Keratinocyte (primary cell): ENCODE measurements around the gene CIBAR2. TPM values are rescaled to one million over a fixed set of nuclear protein-coding genes. Genes with fewer than 3 reads are reported as not detected.

Experiments used
- DNase-seq: peaks from one replicate; pipeline ENCODE4 v3.0.0-alpha.2; 2011; ENCODE audit warnings: low read depth, missing footprints, low spot score
- FAIRE-seq: peaks from 2 replicates; lab custom pipeline; 2011; peaks lifted over from hg19 to GRCh38; lab: Jason Lieb, UNC
- H2AFZ ChIP-seq: 2 replicates; pipeline ENCODE4 v1.6.0; 2012; ENCODE audit warnings: low read length, control low read depth, inconsistent platforms; ENCODE audit not compliant: control insufficient read depth
- H3K27ac ChIP-seq: 2 replicates; pipeline ENCODE4 v1.5.1; 2011; ENCODE audit warnings: low read length; ENCODE audit not compliant: control insufficient read depth, insufficient read depth
- H3K27me3 ChIP-seq: 3 replicates; pipeline ENCODE4 v1.6.0; 2011; ENCODE audit warnings: low read length; ENCODE audit not compliant: control insufficient read depth, insufficient read depth; ENCODE audit errors: extremely low read depth
- H3K36me3 ChIP-seq, 2 experiments: 2 replicates in 1 of 2; 3 replicates in 1 of 2; pipeline ENCODE4 v1.5.1; 2011; ENCODE audit warnings: low read length in 2 of 2, mild to moderate bottlenecking in 1 of 2; ENCODE audit not compliant: control insufficient read depth in 2 of 2, insufficient read depth in 2 of 2; ENCODE audit errors: extremely low read depth in 1 of 2
- H3K4me1 ChIP-seq: 3 replicates; pipeline ENCODE4 v1.5.1; 2011; ENCODE audit warnings: low read length; ENCODE audit not compliant: control insufficient read depth, insufficient read depth; ENCODE audit errors: extremely low read depth
- H3K4me2 ChIP-seq: 3 replicates; pipeline ENCODE4 v1.6.0; 2011; ENCODE audit warnings: low read depth, low read length; ENCODE audit not compliant: control insufficient read depth, insufficient read depth; ENCODE audit errors: extremely low read depth
- H3K4me3 ChIP-seq, 3 experiments: fragments of 200-600 bp in 1 of 3; sonication (generic) in 1 of 3; 2 replicates in 2 of 3; 3 replicates in 1 of 3; pipeline ENCODE4 v1.5.1; 2011 to 2016; ENCODE audit warnings: low read length in 3 of 3, mild to moderate bottlenecking in 3 of 3, control low read depth in 2 of 3, inconsistent platforms in 1 of 3, low read depth in 1 of 3, mixed read lengths in 1 of 3, mixed run types in 1 of 3, moderate library complexity in 1 of 3; ENCODE audit not compliant: control insufficient read depth in 2 of 3, insufficient read depth in 2 of 3; ENCODE audit errors: extremely low read depth in 1 of 3
- H3K79me2 ChIP-seq: 2 replicates; pipeline ENCODE4 v1.6.0; 2012; ENCODE audit warnings: low read length; ENCODE audit not compliant: control insufficient read depth, insufficient read depth
- H3K9ac ChIP-seq: 3 replicates; pipeline ENCODE4 v1.6.0; 2011; ENCODE audit warnings: low read length; ENCODE audit not compliant: control insufficient read depth, insufficient read depth; ENCODE audit errors: extremely low read depth
- H3K9me1 ChIP-seq: 3 replicates; pipeline ENCODE4 v1.6.0; 2011; ENCODE audit warnings: low read length; ENCODE audit not compliant: control insufficient read depth, insufficient read depth; ENCODE audit errors: extremely low read depth
- H3K9me3 ChIP-seq: 2 replicates; pipeline ENCODE4 v1.5.1; 2012; ENCODE audit warnings: low read depth, low read length; ENCODE audit not compliant: control insufficient read depth
- H4K20me1 ChIP-seq: 3 replicates; pipeline ENCODE4 v1.6.0; 2011; ENCODE audit warnings: low read length; ENCODE audit not compliant: control insufficient read depth, insufficient read depth; ENCODE audit errors: extremely low read depth
- EZH2 ChIP-seq: IDR thresholded peaks from one replicate; pipeline ENCODE4 v1.6.1; 2012; ENCODE audit warnings: inconsistent platforms, mild to moderate bottlenecking, low read length, moderate library complexity
- dilution Hi-C: fragments of 300-500 bp; cut with MboI; formaldehyde crosslinking; loops from one replicate; pipeline ENCODE4 v1.7.0; 2020; ENCODE audit warnings: low sequenced_read_pairs; ENCODE audit not compliant: extremely low pct_ligation_motif_present
- polyA plus RNA-seq, 5 experiments: library from polyadenylated mRNA; depleted of rRNA in 3 of 5; stranded (reverse) in 3 of 5; stranded (forward) in 1 of 5; unstranded in 1 of 5; fragments of >200 nt; gene quantifications; 1 replicate in 1 of 5; 2 replicates in 3 of 5; 3 replicates in 1 of 5; pipeline versions ENCODE4 v1.2.1 to v1.2.3, GENCODE V29; 2011 to 2012; ENCODE audit warnings: missing spikeins in 2 of 5, low read depth in 1 of 5, low replicate concordance in 1 of 5
- TF ChIP-seq, protein P1 (sequence below), 3 experiments: IDR thresholded peaks in 1 of 3; conservative IDR thresholded peaks in 1 of 3; optimal IDR thresholded peaks in 1 of 3; 2 replicates in 2 of 3; 3 replicates in 1 of 3; pipeline versions ENCODE3 to v1.5.1; 2011; ENCODE audit warnings: low read length in 3 of 3, mild to moderate bottlenecking in 3 of 3, moderate library complexity in 2 of 3, control low read depth in 1 of 3, inconsistent platforms in 1 of 3; ENCODE audit not compliant: insufficient read depth in 2 of 3; ENCODE audit errors: extremely low read depth in 1 of 3

The CIBAR2 gene
- polyA plus RNA-seq, 1 donor (not counting 4 experiments of a cell fraction or from before 2014, with no cell fraction given) = not detected

GRCh38 chr16:85067024-85067423 lies 45.2 kb downstream of the CIBAR2 start:
- no peak overlapping the region for H3K27ac ChIP-seq
- H3K4me3 ChIP-seq = no peak overlapping the region
- dilution Hi-C loops = no loop called here
- no peaks in the 10 kb centered on the region for H3K36me3 ChIP-seq
- H3K9ac ChIP-seq = no peak overlapping the region
- H4K20me1 ChIP-seq = no peaks in the 10 kb centered on the region
- H3K27me3 ChIP-seq = peaks cover 5% of the 10 kb centered on the region
- no peak overlapping the region for H3K4me2 ChIP-seq
- no peaks in the 10 kb centered on the region for H3K4me1 ChIP-seq
- H2AFZ ChIP-seq = no peak overlapping the region
- TF ChIP-seq, protein P1, sequence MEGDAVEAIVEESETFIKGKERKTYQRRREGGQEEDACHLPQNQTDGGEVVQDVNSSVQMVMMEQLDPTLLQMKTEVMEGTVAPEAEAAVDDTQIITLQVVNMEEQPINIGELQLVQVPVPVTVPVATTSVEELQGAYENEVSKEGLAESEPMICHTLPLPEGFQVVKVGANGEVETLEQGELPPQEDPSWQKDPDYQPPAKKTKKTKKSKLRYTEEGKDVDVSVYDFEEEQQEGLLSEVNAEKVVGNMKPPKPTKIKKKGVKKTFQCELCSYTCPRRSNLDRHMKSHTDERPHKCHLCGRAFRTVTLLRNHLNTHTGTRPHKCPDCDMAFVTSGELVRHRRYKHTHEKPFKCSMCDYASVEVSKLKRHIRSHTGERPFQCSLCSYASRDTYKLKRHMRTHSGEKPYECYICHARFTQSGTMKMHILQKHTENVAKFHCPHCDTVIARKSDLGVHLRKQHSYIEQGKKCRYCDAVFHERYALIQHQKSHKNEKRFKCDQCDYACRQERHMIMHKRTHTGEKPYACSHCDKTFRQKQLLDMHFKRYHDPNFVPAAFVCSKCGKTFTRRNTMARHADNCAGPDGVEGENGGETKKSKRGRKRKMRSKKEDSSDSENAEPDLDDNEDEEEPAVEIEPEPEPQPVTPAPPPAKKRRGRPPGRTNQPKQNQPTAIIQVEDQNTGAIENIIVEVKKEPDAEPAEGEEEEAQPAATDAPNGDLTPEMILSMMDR (optimal IDR thresholded peaks at IDR 0.05 in 1 of 3, IDR thresholded peaks at IDR 0.05 in 1 of 3, conservative IDR thresholded peaks at IDR 0.05 in 1 of 3; ENCODE audit: extremely low read depth in 1 of 3, insufficient read depth in 2 of 3, low read length in 3 of 3) = no peak
- no peak for TF ChIP-seq EZH2
- H3K9me1 ChIP-seq = no peaks in the 10 kb centered on the region
- no peaks in the 10 kb centered on the region for H3K9me3 ChIP-seq
- H3K79me2 ChIP-seq = no peaks in the 10 kb centered on the region
- FAIRE-seq (no peak), DNase-seq (no peak)

DNA sequence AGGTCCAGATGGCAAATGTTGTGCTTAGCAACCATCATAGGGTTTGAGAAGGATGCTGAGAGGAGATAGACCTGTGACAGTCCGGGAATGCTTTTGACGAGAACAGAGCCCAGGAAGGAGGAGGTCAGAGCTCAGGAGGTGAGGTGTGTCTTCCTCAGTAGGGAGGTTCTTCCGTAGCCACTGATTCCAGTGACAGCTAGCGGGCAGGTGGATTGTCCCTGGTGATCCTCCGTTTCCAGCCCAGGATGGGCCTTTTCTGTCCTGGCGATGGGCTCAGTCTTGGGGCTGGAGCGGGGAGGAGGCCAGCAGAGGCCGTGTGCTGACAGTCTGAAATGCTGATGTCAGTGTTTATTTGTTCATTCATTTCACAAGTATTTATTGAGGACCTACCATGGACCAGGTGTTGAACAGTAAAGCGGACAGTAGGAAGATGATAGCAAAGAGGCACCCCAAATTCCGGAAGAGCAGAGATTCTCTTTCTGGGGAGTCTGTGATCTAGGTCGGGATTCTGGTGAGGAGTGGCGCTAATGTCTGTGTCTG lies 45.9 kb downstream of the CIBAR2 start:
- Histone ChIP-seq H4K20me1 (no peaks in the 10 kb centered on the region), H3K9me3 (no peaks in the 10 kb centered on the region), H3K4me2 (no peak overlapping the region), H2AFZ (no peak overlapping the region), H3K36me3 (no peaks in the 10 kb centered on the region), H3K27ac (no peak overlapping the region), H3K27me3 (peaks cover 5% of the 10 kb centered on the region), H3K79me2 (no peaks in the 10 kb centered on the region), H3K4me1 (no peaks in the 10 kb centered on the region), H3K4me3 (no peak overlapping the region), H3K9me1 (no peaks in the 10 kb centered on the region), H3K9ac (no peak overlapping the region)
- FAIRE-seq (no peak), DNase-seq (no peak)
- dilution Hi-C loops = no loop called here
- no peak for TF ChIP-seq EZH2
- TF ChIP-seq, protein P1 (optimal IDR thresholded peaks at IDR 0.05 in 1 of 3, IDR thresholded peaks at IDR 0.05 in 1 of 3, conservative IDR thresholded peaks at IDR 0.05 in 1 of 3; ENCODE audit: extremely low read depth in 1 of 3, insufficient read depth in 2 of 3, low read length in 3 of 3) = no peak
